ENCODE results near the gene SNAI3.
A peak's percentile ranks its signal among the peaks of the same experiment; 100 is the strongest.

SNAI3 gene

DNA sequence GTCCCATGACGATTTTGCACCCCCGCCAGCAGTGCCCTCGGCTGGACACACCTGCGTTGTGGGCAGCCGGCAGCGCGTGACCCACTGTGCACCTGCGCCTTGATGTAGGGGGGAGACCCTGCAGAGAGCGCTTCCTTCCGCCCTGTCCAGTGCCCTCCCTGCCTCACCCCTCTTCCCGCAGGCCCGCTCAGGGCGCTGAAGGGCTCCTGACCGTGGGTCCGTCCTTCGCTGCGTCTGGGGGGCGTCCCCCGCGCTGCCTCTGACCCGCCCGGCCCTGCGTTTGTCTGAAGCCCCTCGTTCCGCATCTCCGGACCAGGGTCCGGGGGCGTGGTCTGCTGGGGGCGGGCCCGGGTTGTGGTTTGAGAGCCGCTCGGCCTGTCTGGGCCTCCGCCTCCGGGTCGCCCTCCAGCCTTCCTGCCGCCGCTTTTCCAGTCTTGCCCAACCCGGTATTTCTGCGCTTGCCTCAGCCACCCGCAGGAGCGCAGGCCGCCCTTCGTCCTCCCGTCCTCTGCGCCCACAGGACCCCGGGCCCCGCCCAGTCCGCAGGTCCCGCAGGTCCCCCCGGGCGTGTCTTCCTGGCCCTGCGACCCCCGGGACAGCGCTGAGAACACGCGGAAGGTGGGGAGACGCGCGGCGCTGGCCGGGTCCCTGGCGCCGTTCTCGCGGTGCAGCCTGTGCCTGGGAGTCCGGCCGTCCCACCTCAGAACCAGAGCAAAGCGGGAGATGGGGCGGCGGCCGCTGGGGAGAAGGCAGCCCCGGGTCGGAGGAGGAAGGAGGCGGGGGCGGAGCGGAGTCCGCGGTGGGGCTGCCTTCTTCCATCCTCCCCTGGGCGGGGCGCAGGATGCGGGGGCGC is 51.9 kb downstream of the SNAI3 start:
- peaks cover 30% of the 10 kb centered on the region for H3K36me3 ChIP-seq (ENCODE audit: control insufficient read depth, insufficient read depth, low read length)
- peak overlapping the region; percentile 74 for H3K4me3 ChIP-seq (ENCODE audit: low read depth, low read length)
- H3K9ac ChIP-seq (ENCODE audit: low read depth, low read length) = no peak overlapping the region; the same call in 1 of the 2 replicates
- peaks cover 18% of the 10 kb centered on the region for H3K4me1 ChIP-seq (ENCODE audit: control insufficient read depth, insufficient read depth, low read length)
- peak overlapping the region; percentile 36 for H3K27ac ChIP-seq (ENCODE audit: low read depth, low read length)
- no peaks in the 10 kb centered on the region for H3K9me3 ChIP-seq (ENCODE audit: control insufficient read depth, insufficient read depth, low read length)
- H3K27me3 ChIP-seq (ENCODE audit: control insufficient read depth, insufficient read depth, low read length) = peaks cover 10% of the 10 kb centered on the region; the same call in 1 of the 2 replicates

DNA sequence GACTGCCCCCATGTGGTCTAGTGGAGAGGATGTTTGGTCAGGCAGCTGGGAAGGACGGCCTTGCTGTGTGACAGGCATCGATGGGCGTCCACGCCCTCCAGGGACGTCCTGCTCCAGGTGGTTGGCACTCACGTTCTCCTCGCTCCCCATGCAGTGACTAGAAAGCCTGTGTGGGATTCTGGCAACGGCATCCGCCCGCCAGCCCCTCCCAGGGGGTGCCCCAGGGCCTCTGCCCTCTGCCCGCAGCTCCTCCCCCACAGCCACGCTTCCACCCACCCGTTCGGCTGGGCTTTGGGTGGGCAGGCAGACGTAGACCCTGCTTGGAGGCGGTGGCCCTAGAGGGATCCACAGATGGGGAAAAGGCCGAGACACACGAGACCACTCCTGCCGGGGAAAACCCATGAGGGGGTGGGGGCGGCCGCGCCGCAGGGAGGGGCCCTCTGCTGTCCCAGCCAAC is 52.6 kb downstream of the SNAI3 start:
- Histone ChIP-seq H3K4me1 (ENCODE audit: control insufficient read depth, insufficient read depth, low read length) (peaks cover 12% of the 10 kb centered on the region), H3K9ac (ENCODE audit: low read depth, low read length) (no peak overlapping the region), H3K27me3 (ENCODE audit: control insufficient read depth, insufficient read depth, low read length) (peaks cover 10% of the 10 kb centered on the region; the same call in 1 of the 2 replicates), H3K9me3 (ENCODE audit: control insufficient read depth, insufficient read depth, low read length) (no peaks in the 10 kb centered on the region), H3K27ac (ENCODE audit: low read depth, low read length) (no peak overlapping the region), H3K4me3 (ENCODE audit: low read depth, low read length) (peak overlapping the region; percentile 74; the same call in 1 of the 2 replicates), H3K36me3 (ENCODE audit: control insufficient read depth, insufficient read depth, low read length) (peaks cover 32% of the 10 kb centered on the region)

- H3K9me3 ChIP-seq (ENCODE audit: control insufficient read depth, insufficient read depth, low read length) = no peaks in the 10 kb centered on the region
- no peak overlapping the region for H3K27ac ChIP-seq (ENCODE audit: low read depth, low read length)
- no peak overlapping the region for H3K9ac ChIP-seq (ENCODE audit: low read depth, low read length)
- H3K4me3 ChIP-seq (ENCODE audit: low read depth, low read length) = no peak overlapping the region
- peaks cover 10% of the 10 kb centered on the region; the same call in 1 of the 2 replicates for H3K27me3 ChIP-seq (ENCODE audit: control insufficient read depth, insufficient read depth, low read length)
- H3K4me1 ChIP-seq (ENCODE audit: control insufficient read depth, insufficient read depth, low read length) = 0 out of 2 replicates have a peak, but pooled peaks cover under 1% of the 10 kb centered on the region
- H3K36me3 ChIP-seq (ENCODE audit: control insufficient read depth, insufficient read depth, low read length) = peaks cover 39% of the 10 kb centered on the region
These were observed 53.7 kb downstream of the SNAI3 start for GRCh38 chr16:88632587-88632930.

- Histone ChIP-seq H3K36me3 (ENCODE audit: control insufficient read depth, insufficient read depth, low read length) (peaks cover 42% of the 10 kb centered on the region), H3K4me1 (ENCODE audit: control insufficient read depth, insufficient read depth, low read length) (no peaks in the 10 kb centered on the region), H3K27me3 (ENCODE audit: control insufficient read depth, insufficient read depth, low read length) (peaks cover 10% of the 10 kb centered on the region; the same call in 1 of the 2 replicates), H3K9me3 (ENCODE audit: control insufficient read depth, insufficient read depth, low read length) (no peaks in the 10 kb centered on the region), H3K9ac (ENCODE audit: low read depth, low read length) (no peak overlapping the region), H3K4me3 (ENCODE audit: low read depth, low read length) (no peak overlapping the region), H3K27ac (ENCODE audit: low read depth, low read length) (no peak overlapping the region)
These were observed 54.3 kb downstream of the SNAI3 start for GRCh38 chr16:88631920-88632586.

DNA sequence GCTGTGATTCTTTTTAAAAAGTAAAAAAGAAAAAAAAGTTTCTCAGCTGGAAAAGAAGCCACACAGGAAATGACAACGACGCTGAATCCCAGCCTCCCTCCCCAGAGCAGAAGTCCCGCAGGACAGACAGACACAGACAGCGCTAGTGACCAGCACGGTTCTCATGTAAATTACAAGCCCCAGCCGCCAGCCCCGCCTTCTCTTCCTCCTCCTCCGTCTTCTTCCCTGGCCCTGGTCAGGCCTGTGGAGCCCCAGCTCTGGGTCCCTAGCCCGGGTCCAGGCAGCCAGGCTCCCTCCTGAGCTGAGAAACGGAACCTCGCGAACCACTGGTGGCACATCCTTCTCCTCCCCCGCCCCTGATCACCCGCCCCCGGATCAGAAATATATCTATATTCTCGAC is 54.9 kb downstream of the SNAI3 start:
- Histone ChIP-seq H3K36me3 (ENCODE audit: control insufficient read depth, insufficient read depth, low read length) (peaks cover 46% of the 10 kb centered on the region), H3K27ac (ENCODE audit: low read depth, low read length) (no peak overlapping the region), H3K27me3 (ENCODE audit: control insufficient read depth, insufficient read depth, low read length) (peaks cover 10% of the 10 kb centered on the region; the same call in 1 of the 2 replicates), H3K9ac (ENCODE audit: low read depth, low read length) (no peak overlapping the region), H3K9me3 (ENCODE audit: control insufficient read depth, insufficient read depth, low read length) (no peaks in the 10 kb centered on the region), H3K4me3 (ENCODE audit: low read depth, low read length) (no peak overlapping the region), H3K4me1 (ENCODE audit: control insufficient read depth, insufficient read depth, low read length) (no peaks in the 10 kb centered on the region)

DNA sequence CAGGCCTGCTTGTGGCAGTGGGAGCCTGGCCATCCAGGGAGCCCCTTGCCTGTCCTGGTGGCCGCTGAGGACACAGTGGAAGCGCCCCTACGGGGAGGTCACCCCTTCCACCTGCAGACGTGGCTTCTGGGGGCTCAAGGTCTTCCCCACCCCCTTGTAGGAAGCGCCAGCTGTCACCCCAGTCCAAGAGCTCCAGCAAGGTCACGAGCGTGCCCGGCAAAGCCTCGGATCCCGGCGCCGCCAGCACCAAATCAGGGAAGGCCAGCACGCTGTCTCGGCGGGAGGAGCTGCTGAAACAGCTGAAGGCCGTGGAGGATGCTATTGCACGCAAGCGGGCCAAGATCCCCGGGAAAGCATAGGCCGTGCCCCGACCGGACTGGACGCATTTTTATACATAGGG is 55.4 kb downstream of the SNAI3 start:
- Histone ChIP-seq H3K27me3 (ENCODE audit: control insufficient read depth, insufficient read depth, low read length) (peaks cover 10% of the 10 kb centered on the region; the same call in 1 of the 2 replicates), H3K4me3 (ENCODE audit: low read depth, low read length) (no peak overlapping the region), H3K36me3 (ENCODE audit: control insufficient read depth, insufficient read depth, low read length) (peaks cover 50% of the 10 kb centered on the region), H3K27ac (ENCODE audit: low read depth, low read length) (no peak overlapping the region), H3K9ac (ENCODE audit: low read depth, low read length) (no peak overlapping the region), H3K9me3 (ENCODE audit: control insufficient read depth, insufficient read depth, low read length) (no peaks in the 10 kb centered on the region), H3K4me1 (ENCODE audit: control insufficient read depth, insufficient read depth, low read length) (no peaks in the 10 kb centered on the region)

DNA sequence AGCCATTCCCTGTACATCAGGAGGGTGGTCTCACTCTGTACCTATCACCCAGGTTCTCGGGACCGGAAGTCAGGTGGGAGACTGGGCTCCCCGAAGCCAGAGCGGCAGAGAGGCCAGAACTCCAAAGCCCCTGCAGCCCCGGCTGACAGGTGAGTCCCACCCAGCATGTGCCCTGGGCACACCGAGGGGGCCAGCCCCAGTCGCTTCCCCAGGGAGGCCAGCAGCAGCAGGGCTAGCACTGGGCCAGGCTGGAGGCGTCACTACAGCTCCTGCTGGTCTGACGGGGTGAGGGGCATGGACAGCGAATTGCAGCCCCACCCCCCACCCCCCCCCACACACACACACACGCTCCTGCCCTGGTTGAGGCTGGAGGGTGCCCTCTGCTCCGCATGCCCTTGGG is 55.9 kb downstream of the SNAI3 start:
- Histone ChIP-seq H3K36me3 (ENCODE audit: control insufficient read depth, insufficient read depth, low read length) (peaks cover 53% of the 10 kb centered on the region), H3K27me3 (ENCODE audit: control insufficient read depth, insufficient read depth, low read length) (peaks cover 5% of the 10 kb centered on the region; the same call in 1 of the 2 replicates), H3K9me3 (ENCODE audit: control insufficient read depth, insufficient read depth, low read length) (no peaks in the 10 kb centered on the region), H3K4me3 (ENCODE audit: low read depth, low read length) (no peak overlapping the region), H3K9ac (ENCODE audit: low read depth, low read length) (no peak overlapping the region), H3K4me1 (ENCODE audit: control insufficient read depth, insufficient read depth, low read length) (no peaks in the 10 kb centered on the region), H3K27ac (ENCODE audit: low read depth, low read length) (no peak overlapping the region)

DNA sequence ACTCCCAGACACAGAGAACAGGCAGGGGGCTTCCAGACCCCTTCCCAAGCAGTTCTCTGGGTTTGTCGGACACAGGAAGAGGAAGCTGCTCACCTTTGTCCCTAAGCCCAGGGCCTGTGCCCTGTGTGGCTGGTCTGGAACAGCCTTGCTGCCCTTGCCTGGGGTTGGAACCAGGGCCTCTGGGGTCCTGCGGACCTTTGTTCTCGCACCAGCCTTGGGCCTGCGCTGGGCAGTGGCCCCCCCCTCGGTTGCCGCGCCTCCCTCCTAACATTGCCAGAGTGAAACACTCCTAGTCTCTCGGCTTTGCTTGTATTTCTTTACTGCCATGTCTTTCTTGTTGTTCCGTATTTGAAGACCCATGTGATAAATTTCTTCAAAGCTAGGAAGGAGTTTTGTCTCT is 56.5 kb downstream of the SNAI3 start:
- Histone ChIP-seq H3K4me3 (ENCODE audit: low read depth, low read length) (no peak overlapping the region), H3K27ac (ENCODE audit: low read depth, low read length) (no peak overlapping the region), H3K9me3 (ENCODE audit: control insufficient read depth, insufficient read depth, low read length) (no peaks in the 10 kb centered on the region), H3K4me1 (ENCODE audit: control insufficient read depth, insufficient read depth, low read length) (no peaks in the 10 kb centered on the region), H3K36me3 (ENCODE audit: control insufficient read depth, insufficient read depth, low read length) (peaks cover 59% of the 10 kb centered on the region), H3K9ac (ENCODE audit: low read depth, low read length) (no peak overlapping the region), H3K27me3 (ENCODE audit: control insufficient read depth, insufficient read depth, low read length) (no peaks in the 10 kb centered on the region)

DNA sequence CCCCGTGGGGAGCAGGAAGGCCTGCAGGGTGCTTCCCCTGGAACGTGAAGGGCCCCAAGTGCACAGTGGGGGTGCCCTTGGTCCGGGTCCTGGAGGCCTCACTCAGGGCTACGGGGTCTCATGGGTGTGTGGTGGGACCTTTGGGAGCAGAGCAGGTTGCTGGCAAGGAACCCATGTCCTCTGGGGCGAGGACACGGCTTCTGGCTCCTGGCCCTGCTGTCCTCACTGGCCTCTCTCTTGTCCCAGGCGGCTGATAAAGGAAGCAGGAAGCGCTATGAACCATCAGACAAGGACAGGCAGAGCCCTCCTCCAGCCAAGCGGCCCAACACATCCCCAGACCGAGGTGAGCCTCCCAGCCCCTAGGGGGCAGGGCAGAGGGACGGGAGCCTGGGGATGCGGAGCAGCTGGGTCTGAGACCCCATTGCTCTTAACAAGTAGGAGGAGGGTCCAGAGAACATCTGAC is 57.8 kb downstream of the SNAI3 start:
- H3K36me3 ChIP-seq (ENCODE audit: control insufficient read depth, insufficient read depth, low read length) = peaks cover 71% of the 10 kb centered on the region
- H3K27ac ChIP-seq (ENCODE audit: low read depth, low read length) = no peak overlapping the region
- no peaks in the 10 kb centered on the region for H3K4me1 ChIP-seq (ENCODE audit: control insufficient read depth, insufficient read depth, low read length)
- no peak overlapping the region for H3K9ac ChIP-seq (ENCODE audit: low read depth, low read length)
- H3K9me3 ChIP-seq (ENCODE audit: control insufficient read depth, insufficient read depth, low read length) = no peaks in the 10 kb centered on the region
- H3K27me3 ChIP-seq (ENCODE audit: control insufficient read depth, insufficient read depth, low read length) = no peaks in the 10 kb centered on the region
- H3K4me3 ChIP-seq (ENCODE audit: low read depth, low read length) = no peak overlapping the region

Data from HUES48 (cell line).